IMR-90 (cell line): ENCODE data around the gene VDR. TPM values are rescaled to one million over a fixed set of nuclear protein-coding genes. Genes with fewer than 3 reads are reported as not detected.

Experiments used
- ATAC-seq: fragments of 200-7000 bp; cut with Tn5 transposase; 2 replicates; pipeline ENCODE4 v1.9.1; 2020; ENCODE audit warnings: low read depth, mild to moderate bottlenecking, moderate library complexity
- BruUV-seq: library from RNA; stranded (reverse); fragments of 400-500 nt; replicated peaks from 2 replicates; lab custom pipeline; 2021; lab: Mats Ljungman, UMichigan
- CTCF ChIA-PET: fragments of 300-600 bp; formaldehyde crosslinking; extraction: SDS; loops from one replicate; lab custom pipeline; 2021; ENCODE audit warnings: antibody characterized with exemption; lab: Yijun Ruan, JAX
- POLR2A ChIA-PET: fragments of 300-600 bp; sonication (Branson Sonifier 250); formaldehyde crosslinking; loops from one replicate; lab custom pipeline; 2022; ENCODE audit warnings: antibody characterized with exemption; ENCODE audit not compliant: unreplicated experiment; lab: Charles Lee
- DNase-seq: peaks from one replicate; pipeline ENCODE4 v3.0.0; 2013
- H2AFZ ChIP-seq: replicated peaks from 2 replicates; pipeline ENCODE3; 2013; ENCODE audit warnings: low read length, mild to moderate bottlenecking; ENCODE audit not compliant: poor library complexity
- H2AK5ac ChIP-seq: 2 replicates; pipeline ENCODE4 v1.6.1; 2013; ENCODE audit warnings: low read depth, low read length, inconsistent platforms
- H2AK9ac ChIP-seq: replicated peaks from 2 replicates; pipeline ENCODE3; 2013; ENCODE audit warnings: mild to moderate bottlenecking, low read depth, low read length, moderate library complexity; ENCODE audit not compliant: poor library complexity
- H2BK120ac ChIP-seq: 2 replicates; pipeline ENCODE4 v1.6.1; 2013; ENCODE audit warnings: low read depth, low read length, inconsistent platforms
- H2BK15ac ChIP-seq: 3 replicates; pipeline ENCODE4 v1.6.1; 2013; ENCODE audit warnings: low read depth, low read length, inconsistent platforms
- H2BK20ac ChIP-seq: 2 replicates; pipeline ENCODE4 v1.6.1; 2013; ENCODE audit warnings: low read depth, mild to moderate bottlenecking, inconsistent platforms, low read length, moderate library complexity
- H2BK5ac ChIP-seq: 2 replicates; pipeline ENCODE4 v1.6.1; 2013; ENCODE audit warnings: mild to moderate bottlenecking, low read depth, low read length, inconsistent platforms; ENCODE audit not compliant: poor library complexity, severe bottlenecking
- H3K14ac ChIP-seq: replicated peaks from 2 replicates; pipeline ENCODE4 v1.6.1; 2013; ENCODE audit warnings: low read depth, low read length, inconsistent platforms
- H3K18ac ChIP-seq: 2 replicates; pipeline ENCODE4 v1.6.1; 2013; ENCODE audit warnings: low read depth, low read length, control low read depth
- H3K23ac ChIP-seq: 2 replicates; pipeline ENCODE4 v1.6.1; 2013; ENCODE audit warnings: low read depth, low read length, inconsistent platforms
- H3K27ac ChIP-seq: 2 replicates; pipeline ENCODE4 v1.5.1; 2013; ENCODE audit warnings: mild to moderate bottlenecking, control low read depth, low read length; ENCODE audit not compliant: insufficient read depth
- H3K27me3 ChIP-seq: 2 replicates; pipeline ENCODE4 v1.6.1; 2013; ENCODE audit warnings: low read length; ENCODE audit not compliant: control insufficient read depth, insufficient read depth
- H3K36me3 ChIP-seq: 2 replicates; pipeline ENCODE4 v1.6.1; 2013; ENCODE audit warnings: low read length, mixed read lengths; ENCODE audit not compliant: control insufficient read depth, insufficient read depth
- H3K4ac ChIP-seq: 2 replicates; pipeline ENCODE4 v1.6.1; 2013; ENCODE audit warnings: low read depth, low read length, inconsistent platforms
- H3K4me1 ChIP-seq: 2 replicates; pipeline ENCODE4 v1.6.1; 2013; ENCODE audit warnings: low read length, mixed read lengths; ENCODE audit not compliant: control insufficient read depth, insufficient read depth
- H3K4me2 ChIP-seq: 2 replicates; pipeline ENCODE4 v1.6.1; 2013; ENCODE audit warnings: low read depth, mild to moderate bottlenecking, control low read depth, low read length, moderate library complexity
- H3K4me3 ChIP-seq: 2 replicates; pipeline ENCODE4 v1.5.1; 2013; ENCODE audit warnings: low read depth, mild to moderate bottlenecking, control low read depth, low read length, moderate library complexity; ENCODE audit not compliant: insufficient read depth
- H3K56ac ChIP-seq: 2 replicates; pipeline ENCODE4 v1.6.1; 2013; ENCODE audit warnings: low read length, inconsistent platforms; ENCODE audit not compliant: insufficient read depth; ENCODE audit errors: extremely low read depth
- H3K79me1 ChIP-seq, 2 experiments: 2 replicates each; pipeline ENCODE4 v1.6.1; 2013; ENCODE audit warnings: low read length in 2 of 2, inconsistent platforms in 1 of 2, low read depth in 1 of 2
- H3K9ac ChIP-seq: 2 replicates; pipeline ENCODE4 v1.6.1; 2013; ENCODE audit warnings: low read depth, low read length, control low read depth
- H3K9me1 ChIP-seq: 2 replicates; pipeline ENCODE4 v1.6.1; 2013; ENCODE audit warnings: low read length, inconsistent platforms; ENCODE audit not compliant: insufficient read depth
- H3K9me3 ChIP-seq: 2 replicates; pipeline ENCODE4 v1.6.1; 2013; ENCODE audit warnings: low read length; ENCODE audit not compliant: control insufficient read depth, insufficient read depth
- H4K20me1 ChIP-seq: 2 replicates; pipeline ENCODE4 v1.6.1; 2013; ENCODE audit warnings: low read length, inconsistent platforms; ENCODE audit not compliant: insufficient read depth
- H4K5ac ChIP-seq: 2 replicates; pipeline ENCODE4 v1.6.1; 2013; ENCODE audit warnings: mild to moderate bottlenecking, low read depth, low read length, control low read depth
- H4K8ac ChIP-seq, 2 experiments: 2 replicates each; pipeline ENCODE4 v1.6.1; 2013; ENCODE audit warnings: low read depth in 2 of 2, low read length in 2 of 2, control low read depth in 1 of 2, inconsistent platforms in 1 of 2
- H4K91ac ChIP-seq: 2 replicates; pipeline ENCODE4 v1.6.1; 2013; ENCODE audit warnings: low read depth, low read length, inconsistent platforms; ENCODE audit not compliant: insufficient read depth
- CHD1 ChIP-seq: IDR thresholded peaks from 2 replicates; pipeline ENCODE4 v1.6.1; 2012; ENCODE audit warnings: low read depth, low read length, improper control_type of control experiment
- CTCF ChIP-seq: conservative IDR thresholded peaks from 2 replicates; pipeline ENCODE4 v1.5.1; 2012; ENCODE audit warnings: mild to moderate bottlenecking, low read depth, low read length, improper control_type of control experiment
- NFE2L2 ChIP-seq: fragments of 150-350 bp; IDR thresholded peaks from 2 replicates; pipeline ENCODE4 v1.6.1; 2016; ENCODE audit warnings: low read depth, mild to moderate bottlenecking, low read length
- RAD21 ChIP-seq: IDR thresholded peaks from 2 replicates; pipeline ENCODE4 v1.6.1; 2012; ENCODE audit warnings: low read length, improper control_type of control experiment
- RCOR1 ChIP-seq: IDR thresholded peaks from 2 replicates; pipeline ENCODE4 v1.6.1; 2012; ENCODE audit warnings: mild to moderate bottlenecking, low read length, improper control_type of control experiment; ENCODE audit not compliant: insufficient replicate concordance
- SMC3 ChIP-seq: fragments of 150-350 bp; IDR thresholded peaks from 2 replicates; pipeline ENCODE4 v1.6.1; 2016; ENCODE audit warnings: low read depth, mild to moderate bottlenecking, antibody characterized with exemption, low read length, moderate library complexity
- WGBS, 2 experiments: methylation state at CpG; one replicate each; pipeline versions ENCODE4 v1.1.5 to v1.1.7; 2013; ENCODE audit warnings: missing lambda C conversion rate in 2 of 2; ENCODE audit not compliant: insufficient read length in 1 of 2; ENCODE audit errors: extremely low coverage in 2 of 2; 5-methylcytosine and 5-hydroxymethylcytosine counted together
- dilution Hi-C: fragments of 300-500 bp; cut with HindIII; formaldehyde crosslinking; loops from one replicate; pipeline ENCODE4 v1.14.3; 2018; ENCODE audit warnings: low sequenced_read_pairs; ENCODE audit not compliant: unreplicated experiment
- in situ Hi-C: fragments of 300-500 bp; cut with MboI; formaldehyde crosslinking; loops from 3 replicates; pipeline ENCODE4 v1.14.3; 2019; ENCODE audit warnings: low sequenced_read_pairs, inconsistent platforms, mixed read lengths
- intact Hi-C: fragments of 100-400 bp; cut with micrococcal nuclease; formaldehyde crosslinking; loops from 2 replicates; pipeline ENCODE4 v1.10.0; 2022
- polyA plus RNA-seq, 3 experiments: library from polyadenylated mRNA; depleted of rRNA; stranded (reverse); fragments of >200 nt; gene quantifications; 2 replicates each; pipeline ENCODE4 v1.2.3, GENCODE V29; 2012; ENCODE audit warnings: low replicate concordance in 1 of 3
- total RNA-seq: library from RNA; depleted of rRNA; stranded (reverse); fragments of >200 nt; gene quantifications from 2 replicates; pipeline ENCODE4 v1.2.3, GENCODE V29; 2012

VDR gene
- total and polyA plus RNA-seq, 2 of the 4 experiments (the other 2 are of a cell fraction), result 5.4 to 8.5 TPM

- H3K56ac ChIP-seq, result no peak overlapping the region
- H3K9me3 ChIP-seq, result no peaks in the 10 kb centered on the region
- H2AK5ac ChIP-seq, result no peak overlapping the region
- dilution Hi-C loops (no loop called here), intact Hi-C loops (loop anchor here (5.0 kb wide), 2 partner anchors 45 to 95 kb away; partner anchors contain the start of gene VDR), in situ Hi-C loops (no loop called here)
- no peak overlapping the region for H4K91ac ChIP-seq
- H2BK5ac ChIP-seq, result no peak overlapping the region
- peak overlapping the region; percentile 29; the same call in 1 of the 2 replicates for H2BK20ac ChIP-seq
- peaks cover 12% of the 10 kb centered on the region for H3K4me1 ChIP-seq
- no peak overlapping the region; the same call in 1 of the 2 replicates for H3K4me2 ChIP-seq
- H3K27me3 ChIP-seq, result peaks cover 12% of the 10 kb centered on the region; the same call in 1 of the 2 replicates
- H2BK120ac ChIP-seq, result 0 out of 2 replicates have a peak overlapping the region, but pooled peaks have one; percentile 25
- no TSS peak for BruUV-seq
- peak overlapping the region in 1 of 2 experiments; percentile 13; a peak in 1 of 4 replicates for H4K8ac ChIP-seq
- peak overlapping the region; percentile 71 for H2AK9ac ChIP-seq
- H3K27ac ChIP-seq, result no peak overlapping the region
- TF ChIP-seq CHD1, result no peak
- TF ChIP-seq CTCF, result no peak
- no peak for TF ChIP-seq RAD21
- no peak for TF ChIP-seq SMC3
- TF ChIP-seq NFE2L2, result no peak
- TF ChIP-seq RCOR1, result no peak
- 0 out of 2 replicates have a peak overlapping the region, but pooled peaks have one; percentile 31 for H3K23ac ChIP-seq
- ATAC-seq, result peak; percentile 25; the same call in 1 of the 2 replicates
- WGBS, 2 experiments, result 14% methylated on average over 1 of the region's 12 CpGs; no CpG with 5 or more reads in 1 of the 2 experiments
- no peak overlapping the region for H4K5ac ChIP-seq
- H2AFZ ChIP-seq, result peak overlapping the region; percentile 71
- H3K79me1 ChIP-seq, result no peaks in the 10 kb centered on the region
- DNase-seq, result no peak
- peaks cover 2% of the 10 kb centered on the region; the same call in 1 of the 2 replicates for H3K9me1 ChIP-seq
- H3K18ac ChIP-seq, result no peak overlapping the region
- no peak overlapping the region for H3K4me3 ChIP-seq
- H3K4ac ChIP-seq, result 0 out of 2 replicates have a peak overlapping the region, but pooled peaks have one; percentile 20
- H2BK15ac ChIP-seq, result no peak overlapping the region
- H3K14ac ChIP-seq, result peak overlapping the region; percentile 52; the same call in 1 of the 2 replicates
- no peaks in the 10 kb centered on the region; the same call in 1 of the 2 replicates for H4K20me1 ChIP-seq
- no peak overlapping the region for H3K9ac ChIP-seq
- ChIA-PET CTCF (interaction anchor here (0.7 to 1.6 kb wide), 4 partner anchors 9 to 43 kb away, joined by 3 to 5 read pairs (median 4); partner anchors contain the start of gene VDR), POLR2A (no interaction called here)
- H3K36me3 ChIP-seq, result no peaks in the 10 kb centered on the region
These were observed 42.5 kb upstream of the VDR start for GRCh38 chr12:47947341-47947740.
